H9 (cell line): Measurements from ENCODE around the gene STXBP5L. TPM values are rescaled to one million over a fixed set of nuclear protein-coding genes. Genes with fewer than 3 reads are reported as not detected.

Source experiments
- DNase-seq: peaks from one replicate; pipeline ENCODE4 v3.0.0-alpha.2; 2017
- H2AFZ ChIP-seq: one replicate; pipeline ENCODE4 v1.6.1; 2013; ENCODE audit warnings: mild to moderate bottlenecking, low read length, control low read depth, moderate library complexity
- H2AK5ac ChIP-seq: 2 replicates; pipeline ENCODE4 v1.6.1; 2013; ENCODE audit warnings: low read length, control low read depth, mixed read lengths; ENCODE audit not compliant: insufficient read length
- H2BK120ac ChIP-seq: one replicate; pipeline ENCODE4 v1.6.1; 2013; ENCODE audit warnings: low read depth, mild to moderate bottlenecking, low read length, control low read depth, inconsistent platforms; ENCODE audit not compliant: poor library complexity, severe bottlenecking
- H2BK12ac ChIP-seq: 2 replicates; pipeline ENCODE4 v1.6.1; 2013; ENCODE audit warnings: low read length, control low read depth, mixed read lengths, low read depth; ENCODE audit not compliant: insufficient read length
- H2BK15ac ChIP-seq: 2 replicates; pipeline ENCODE4 v1.6.1; 2013; ENCODE audit warnings: low read depth, low read length, control low read depth
- H2BK20ac ChIP-seq: one replicate; pipeline ENCODE4 v1.6.1; 2013; ENCODE audit warnings: low read depth, mild to moderate bottlenecking, low read length, control low read depth, inconsistent platforms; ENCODE audit not compliant: poor library complexity, severe bottlenecking
- H2BK5ac ChIP-seq: 2 replicates; pipeline ENCODE4 v1.6.1; 2013; ENCODE audit warnings: low read length, control low read depth, mixed read lengths; ENCODE audit not compliant: insufficient read length
- H3K14ac ChIP-seq: 2 replicates; pipeline ENCODE4 v1.6.1; 2013; ENCODE audit warnings: low read length, control low read depth; ENCODE audit not compliant: insufficient read depth
- H3K18ac ChIP-seq: 2 replicates; pipeline ENCODE4 v1.6.1; 2013; ENCODE audit warnings: low read depth, mild to moderate bottlenecking, mixed read lengths, low read length, control low read depth; ENCODE audit not compliant: insufficient read length
- H3K23ac ChIP-seq: 2 replicates; pipeline ENCODE4 v1.6.1; 2013; ENCODE audit warnings: low read length, control low read depth, mixed read lengths, low read depth; ENCODE audit not compliant: insufficient read length
- H3K23me2 ChIP-seq: 2 replicates; pipeline ENCODE4 v1.6.1; 2013; ENCODE audit warnings: low read depth, mild to moderate bottlenecking, mixed read lengths, low read length, control low read depth; ENCODE audit not compliant: insufficient read length, poor library complexity, severe bottlenecking
- H3K27ac ChIP-seq: 2 replicates; pipeline ENCODE4 v1.5.1; 2013; ENCODE audit warnings: low read length, control low read depth, mixed read lengths, low read depth; ENCODE audit not compliant: insufficient read length
- H3K27me3 ChIP-seq: 2 replicates; pipeline ENCODE4 v1.6.1; 2013; ENCODE audit warnings: low read length, control low read depth, inconsistent platforms; ENCODE audit not compliant: insufficient read depth
- H3K4ac ChIP-seq: 2 replicates; pipeline ENCODE4 v1.6.1; 2013; ENCODE audit warnings: low read depth, mild to moderate bottlenecking, control low read depth, inconsistent platforms, low read length, moderate library complexity
- H3K4me1 ChIP-seq: 2 replicates; pipeline ENCODE4 v1.6.1; 2013; ENCODE audit warnings: low read length, control low read depth, inconsistent platforms; ENCODE audit not compliant: insufficient read depth
- H3K4me2 ChIP-seq: 2 replicates; pipeline ENCODE4 v1.6.1; 2013; ENCODE audit warnings: low read length, control low read depth, mixed read lengths; ENCODE audit not compliant: insufficient read length, insufficient read depth
- H3K56ac ChIP-seq: 2 replicates; pipeline ENCODE4 v1.6.1; 2013; ENCODE audit warnings: low read depth, mild to moderate bottlenecking, mixed read lengths, low read length, control low read depth; ENCODE audit not compliant: insufficient read length
- H3K79me1 ChIP-seq: 2 replicates; pipeline ENCODE4 v1.6.1; 2013; ENCODE audit warnings: low read depth, mild to moderate bottlenecking, moderate library complexity, low read length, control low read depth, inconsistent platforms; ENCODE audit not compliant: insufficient read depth, poor library complexity, severe bottlenecking
- H3K79me2 ChIP-seq: 2 replicates; pipeline ENCODE4 v1.6.1; 2013; ENCODE audit warnings: low read length, control low read depth, inconsistent platforms; ENCODE audit not compliant: insufficient read depth
- H3K9ac ChIP-seq: 2 replicates; pipeline ENCODE4 v1.6.1; 2013; ENCODE audit warnings: low read length, control low read depth, mixed read lengths; ENCODE audit not compliant: insufficient read length; ENCODE audit errors: extremely low read depth
- H3K9me3 ChIP-seq: one replicate; pipeline ENCODE4 v1.6.1; 2013; ENCODE audit warnings: low read depth, low read length, inconsistent platforms; ENCODE audit not compliant: control insufficient read depth
- H3T11ph ChIP-seq: one replicate; pipeline ENCODE4 v1.6.1; 2013; ENCODE audit warnings: mild to moderate bottlenecking, low read length, control low read depth, inconsistent platforms
- H4K20me1 ChIP-seq: one replicate; pipeline ENCODE4 v1.6.1; 2013; ENCODE audit not compliant: control insufficient read depth, insufficient read length, insufficient read depth
- H4K5ac ChIP-seq: 2 replicates; pipeline ENCODE4 v1.6.1; 2013; ENCODE audit warnings: low read depth, mild to moderate bottlenecking, mixed read lengths, low read length, control low read depth; ENCODE audit not compliant: insufficient read length
- H4K8ac ChIP-seq: replicated peaks from 2 replicates; pipeline ENCODE4 v1.6.1; 2013; ENCODE audit warnings: low read length, control low read depth, mixed read lengths, low read depth; ENCODE audit not compliant: insufficient read length
- H4K91ac ChIP-seq: 2 replicates; pipeline ENCODE4 v1.6.1; 2013; ENCODE audit warnings: low read depth, mild to moderate bottlenecking, moderate library complexity, mixed read lengths, low read length, control low read depth; ENCODE audit not compliant: insufficient read length
- H3K27ac Mint-ChIP-seq, 3 experiments: 2 replicates in 2 of 3; 3 replicates in 1 of 3; pipeline ENCODE4 v1.8.0; 2020 to 2021; ENCODE audit warnings: mixed read lengths in 3 of 3, mild to moderate bottlenecking in 1 of 3, moderate library complexity in 1 of 3
- H3K27me3 Mint-ChIP-seq: 2 replicates; pipeline ENCODE4 v1.8.0; 2021; ENCODE audit warnings: low read depth, mild to moderate bottlenecking, moderate library complexity, mixed read lengths
- H3K36me3 Mint-ChIP-seq, 3 experiments: 2 replicates in 2 of 3; 3 replicates in 1 of 3; pipeline ENCODE4 v1.8.0; 2020 to 2021; ENCODE audit warnings: low read depth in 3 of 3, mixed read lengths in 3 of 3; ENCODE audit not compliant: insufficient read depth in 1 of 3
- H3K4me1 Mint-ChIP-seq, 2 experiments: 2 replicates each; pipeline ENCODE4 v1.8.0; 2020; ENCODE audit warnings: mixed read lengths in 2 of 2
- H3K4me3 Mint-ChIP-seq, 2 experiments: 2 replicates in 1 of 2; 3 replicates in 1 of 2; pipeline ENCODE4 v1.8.0; 2020 to 2021; ENCODE audit warnings: mild to moderate bottlenecking in 2 of 2, mixed read lengths in 2 of 2, moderate library complexity in 1 of 2
- H3K9me3 Mint-ChIP-seq, 2 experiments: 2 replicates in 1 of 2; 3 replicates in 1 of 2; pipeline ENCODE4 v1.8.0; 2020; ENCODE audit warnings: mild to moderate bottlenecking in 2 of 2, mixed read lengths in 2 of 2, moderate library complexity in 1 of 2
- CTCF ChIP-seq: fragments of 200-600 bp; sonication (generic); conservative IDR thresholded peaks from 3 replicates; pipeline ENCODE4 v1.8.0; 2021; ENCODE audit warnings: antibody characterized with exemption, mild to moderate bottlenecking
- total RNA-seq: library from RNA; stranded (reverse); gene quantifications from 2 replicates; pipeline ENCODE4 v1.2.1, GENCODE V29; 2021

Gene STXBP5L
- total RNA-seq, 1 experiment from 2014 or later: 4.7 TPM

GRCh38 chr3:121424549-121424948, 516.5 kb downstream of the STXBP5L start:
- TF ChIP-seq CTCF: no peak
- Histone ChIP-seq H3K14ac (no peak overlapping the region), H3T11ph (no peak overlapping the region), H2BK5ac (no peak overlapping the region), H2BK15ac (no peak overlapping the region), H3K56ac (no peak overlapping the region), H3K4ac (no peak overlapping the region), H2BK120ac (no peak overlapping the region), H3K79me1 (no peaks in the 10 kb centered on the region), H3K23me2 (no peaks in the 10 kb centered on the region), H4K8ac (no peak overlapping the region), H3K4me1 (no peaks in the 10 kb centered on the region), H3K79me2 (no peaks in the 10 kb centered on the region), H2BK20ac (no peak overlapping the region), H4K20me1 (no peaks in the 10 kb centered on the region), H2BK12ac (no peak overlapping the region), H2AFZ (no peak overlapping the region), H3K18ac (no peak overlapping the region), H4K5ac (no peak overlapping the region), H3K4me2 (no peak overlapping the region), H3K9ac (no peak overlapping the region), H2AK5ac (no peak overlapping the region), H3K27me3 (no peaks in the 10 kb centered on the region), H3K9me3 (no peaks in the 10 kb centered on the region), H3K27ac (no peak overlapping the region), H4K91ac (no peak overlapping the region), H3K23ac (no peak overlapping the region)
- H3K27ac Mint-ChIP-seq: no peak overlapping the region
- H3K4me1 Mint-ChIP-seq: no peaks in the 10 kb centered on the region
- no peak for DNase-seq
- H3K36me3 Mint-ChIP-seq: peaks cover 0 to 19% (median 9%) of the 10 kb centered on the region in 3 experiments; a peak in 5 of 7 replicates
- no peak overlapping the region for H3K4me3 Mint-ChIP-seq
- H3K27me3 Mint-ChIP-seq: no peaks in the 10 kb centered on the region
- no peaks in the 10 kb centered on the region for H3K9me3 Mint-ChIP-seq
